Anterior cingulate cortex (tissue), 58 donors: Measurements from ENCODE around the gene EPB41L4A.

Experiments
- DNase-seq, 58 donors: peaks; one replicate each; lab custom pipeline; 2025; lab: John Stamatoyannopoulos, UW

EPB41L4A gene

GRCh38 chr5:112179290-112179689 is 239.8 kb downstream of the EPB41L4A start:
- DNase-seq, result no peak

DNA sequence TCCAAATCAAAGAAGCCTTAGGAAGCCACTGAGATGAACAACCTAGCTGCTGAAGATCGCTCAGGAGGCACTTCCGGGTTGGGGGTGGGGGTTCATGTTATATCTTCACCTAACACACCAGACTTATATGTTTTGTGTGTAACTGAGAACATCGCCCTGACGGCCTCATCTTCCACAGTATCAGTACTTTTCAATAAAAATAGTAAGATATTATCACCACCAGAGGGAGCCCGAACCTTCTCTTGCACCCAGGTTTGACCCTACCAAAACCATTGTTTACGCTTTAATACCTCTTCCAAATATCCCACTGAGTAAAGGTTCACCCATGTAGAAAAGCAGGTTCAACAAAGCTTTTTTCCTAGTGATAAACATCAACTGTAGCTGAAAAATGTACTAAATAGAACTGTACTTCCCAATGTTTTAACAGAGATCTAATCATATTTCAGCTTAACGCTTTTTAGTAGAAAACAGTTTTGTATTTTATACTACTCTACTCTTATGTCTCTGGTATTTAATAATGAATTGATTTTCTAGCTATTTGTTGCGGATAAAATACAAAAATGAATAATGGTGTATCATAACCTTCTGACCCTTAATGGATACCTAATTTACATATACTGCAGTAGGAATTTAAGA is 244.0 kb downstream of the EPB41L4A start:
- DNase-seq, result peak in 6 of 58 donors; percentile 3 to 37 (median 18)

DNA sequence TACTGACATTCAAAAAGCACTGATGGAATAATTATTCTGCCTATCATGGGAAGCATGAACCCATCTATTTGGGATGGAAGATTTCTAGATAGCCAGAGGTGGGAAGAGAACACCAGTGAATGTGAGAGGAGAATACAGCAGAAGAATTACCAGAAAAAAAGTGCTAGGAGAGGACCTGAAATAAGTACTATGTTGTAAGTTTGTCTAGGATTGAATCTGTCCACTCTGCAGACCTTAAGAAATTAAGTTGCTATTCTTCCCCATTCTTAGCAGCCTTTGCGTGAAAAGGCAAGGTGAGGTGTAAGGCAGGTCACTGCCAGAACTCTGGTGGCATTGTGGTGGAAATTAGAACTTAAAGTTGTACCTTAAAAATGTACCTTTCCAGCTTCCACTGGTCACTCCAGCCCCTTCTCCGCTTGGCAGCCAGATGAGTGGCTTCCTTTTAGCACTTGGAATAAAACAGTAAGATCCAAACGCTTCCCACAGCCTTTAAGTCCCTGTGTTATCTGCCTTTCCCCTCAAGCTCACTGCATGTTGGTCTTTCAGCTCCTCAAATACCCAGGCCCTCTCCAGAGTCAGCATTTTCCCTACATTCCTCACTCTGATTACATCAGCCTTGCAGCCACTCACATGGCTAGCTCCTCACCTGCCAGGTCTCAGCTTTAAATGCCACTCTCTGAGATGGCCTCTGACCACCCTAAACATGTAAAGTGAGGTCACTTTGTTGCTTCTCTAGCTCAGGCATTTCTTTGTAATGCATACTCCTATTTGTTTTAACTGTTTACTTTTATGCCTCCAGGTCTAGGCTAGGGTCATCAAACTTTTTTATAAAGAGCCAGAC is 253.0 kb downstream of the EPB41L4A start:
- DNase-seq, result no peak

DNA sequence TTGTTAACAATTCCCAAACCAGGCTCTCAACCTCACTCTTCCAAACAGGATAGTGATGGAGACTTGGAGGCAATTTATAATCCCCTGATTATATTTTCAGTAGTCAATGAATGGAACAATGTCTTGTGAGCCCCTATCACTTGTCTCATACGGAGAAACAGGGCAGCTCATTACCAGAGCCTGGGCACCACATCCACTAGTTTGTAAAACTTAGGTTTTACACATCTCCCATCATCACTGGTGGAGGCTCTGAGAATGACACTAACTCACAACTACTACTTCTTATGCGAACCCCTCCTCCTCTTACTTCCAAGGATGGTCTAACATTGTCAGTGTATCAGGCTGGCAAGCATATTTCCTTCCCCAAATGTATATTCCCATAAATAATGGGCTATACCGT is 253.7 kb downstream of the EPB41L4A start:
- DNase-seq, result no peak

DNA sequence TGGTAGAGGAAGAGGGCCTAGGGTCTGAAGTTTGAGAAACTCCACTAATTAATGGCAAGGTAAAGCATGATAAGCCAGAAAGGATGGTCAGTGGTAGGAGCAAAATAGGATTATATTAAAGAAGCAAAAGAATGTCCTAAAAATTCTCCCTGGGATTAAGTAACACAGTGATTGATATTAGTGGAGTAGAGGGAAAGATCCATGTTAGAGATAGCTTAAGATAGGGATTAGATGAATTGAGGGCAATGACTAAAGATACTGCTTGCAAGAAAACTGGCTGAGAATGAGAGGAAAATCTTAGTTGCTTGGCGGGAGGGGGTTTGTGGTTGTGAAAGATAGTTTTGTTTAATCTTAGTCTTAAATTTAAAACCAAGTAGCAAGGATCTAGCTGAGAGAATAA is 255.6 kb downstream of the EPB41L4A start:
- no peak for DNase-seq

DNA sequence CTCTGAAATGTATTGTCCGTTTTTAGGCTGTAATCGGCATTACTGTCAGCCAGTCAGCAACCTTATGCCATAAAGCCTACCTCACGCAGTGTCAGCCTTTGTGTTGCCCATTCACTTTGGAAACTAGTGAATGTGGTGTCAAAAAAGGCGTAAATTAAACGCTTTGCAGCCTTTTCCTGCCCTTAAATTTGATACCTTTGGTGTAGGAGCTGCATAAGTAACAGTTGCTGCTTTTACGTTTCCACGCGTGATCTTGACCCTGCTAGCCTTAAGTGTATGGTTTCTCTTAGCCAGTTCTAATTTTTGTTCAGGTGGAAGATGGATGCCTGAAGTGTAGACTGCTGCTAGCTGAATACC is 257.7 kb downstream of the EPB41L4A start:
- no peak for DNase-seq

GRCh38 chr5:112160652-112161391 is 258.3 kb downstream of the EPB41L4A start:
- DNase-seq, result peak; percentile 36 to 94 (median 86)

- no peak for DNase-seq
Measured at GRCh38 chr5:112159435-112159834, 259.6 kb downstream of the EPB41L4A start.

GRCh38 chr5:112156211-112156610 is 262.9 kb downstream of the EPB41L4A start:
- no peak for DNase-seq

GRCh38 chr5:112154940-112155686 is 264.0 kb downstream of the EPB41L4A start:
- DNase-seq, result no peak

DNA sequence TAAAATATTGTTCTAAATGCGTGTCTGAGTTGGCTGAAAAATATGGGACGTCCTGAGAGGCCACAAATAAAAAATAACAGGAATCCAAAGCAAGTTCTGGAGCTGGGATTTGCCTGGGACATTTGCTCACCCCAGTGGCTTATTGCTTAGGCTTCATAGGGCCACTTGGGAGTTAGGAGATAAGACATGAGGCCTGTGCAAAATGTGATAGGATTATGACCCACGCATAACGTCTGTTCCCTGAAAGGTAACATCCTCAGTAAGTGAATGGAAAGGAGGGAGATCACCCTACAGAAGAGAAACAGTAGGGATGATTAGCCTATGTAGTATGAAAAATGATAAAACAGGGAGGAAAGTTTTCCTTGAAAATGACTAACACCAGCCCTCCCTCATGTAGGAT is 269.4 kb downstream of the EPB41L4A start:
- DNase-seq, result no peak

DNA sequence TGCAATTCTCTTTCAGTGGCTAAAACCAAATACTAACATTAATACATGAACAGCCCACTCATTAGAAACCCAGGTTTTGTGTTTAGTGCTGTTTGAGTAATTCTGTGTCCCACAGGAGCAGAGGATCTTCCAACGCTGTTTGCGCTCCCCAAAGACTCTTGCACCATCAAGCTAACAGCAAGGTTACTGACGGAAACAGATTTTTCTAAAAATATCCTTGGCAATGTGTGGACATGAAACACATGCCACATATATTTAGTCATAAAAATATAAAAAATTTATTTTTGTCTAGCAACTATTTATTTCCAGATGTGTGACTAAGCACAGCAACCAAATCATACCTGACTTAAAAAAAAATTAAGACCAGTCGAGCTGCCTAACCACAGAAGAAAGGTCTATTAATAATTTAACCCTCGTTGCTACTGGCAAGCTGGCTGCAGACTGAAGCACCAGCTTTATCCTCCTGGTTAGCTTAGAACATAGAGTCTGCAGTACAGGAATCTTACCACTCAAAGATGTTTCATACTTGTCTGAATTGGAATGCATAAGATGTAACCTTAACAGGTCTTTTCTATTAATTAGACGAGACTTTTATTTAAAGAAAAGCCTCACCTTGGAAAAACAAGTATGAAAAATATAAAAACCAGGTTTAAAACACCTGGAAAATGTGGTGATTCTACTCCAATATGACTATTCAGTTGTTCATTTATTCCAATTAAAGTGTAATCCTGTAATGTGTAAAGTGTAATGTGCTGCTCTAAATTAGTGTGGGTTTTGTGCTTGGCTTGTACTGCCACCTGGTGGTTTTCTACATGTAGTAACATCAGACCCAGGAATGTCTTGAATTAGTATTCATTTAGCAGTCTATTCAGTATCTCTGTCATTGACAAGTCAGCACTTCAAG is 272.5 kb downstream of the EPB41L4A start:
- DNase-seq, result peak in 39 of 58 donors; percentile 1 to 68 (median 21)

DNA sequence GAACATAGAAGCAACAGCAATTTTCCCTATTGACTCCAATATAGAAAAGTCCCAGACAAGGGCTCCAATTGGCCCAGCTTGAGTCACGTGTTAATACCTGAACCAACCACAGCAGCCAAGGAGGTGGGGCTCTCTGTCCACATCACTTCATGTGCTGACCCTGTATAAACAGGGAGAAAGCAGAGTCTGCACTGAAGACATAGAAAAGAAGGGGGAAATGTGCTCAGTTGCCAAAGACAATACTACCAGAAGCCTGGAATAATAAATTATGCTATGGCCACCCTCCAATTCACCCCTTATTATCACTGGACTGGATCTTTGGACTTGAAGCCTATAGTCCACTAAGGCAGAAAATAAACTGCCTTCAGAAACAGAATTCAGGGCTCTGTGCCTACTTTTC is 275.4 kb downstream of the EPB41L4A start:
- DNase-seq, result no peak

GRCh38 chr5:112142769-112143270 is 276.3 kb downstream of the EPB41L4A start:
- DNase-seq, result no peak

GRCh38 chr5:112141582-112141981 is 277.5 kb downstream of the EPB41L4A start:
- DNase-seq, result no peak

DNA sequence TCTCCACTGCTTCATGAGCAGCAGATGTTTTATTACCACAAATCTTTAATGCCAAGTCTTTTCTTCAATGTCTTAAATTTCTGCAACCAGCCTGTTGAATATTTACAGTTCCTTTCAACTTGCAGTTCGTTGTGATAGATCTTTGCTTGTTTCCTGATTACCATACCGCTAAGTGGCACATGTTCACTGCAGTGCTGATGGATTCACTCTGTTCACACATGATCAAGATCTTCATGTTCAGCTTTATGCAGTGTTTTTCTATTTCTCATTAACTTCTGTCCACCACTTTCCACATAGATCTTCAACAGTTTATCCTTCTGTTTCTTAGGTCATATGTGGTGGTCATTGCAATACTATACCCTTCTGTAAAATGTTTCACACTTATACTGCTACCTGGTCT is 280.6 kb downstream of the EPB41L4A start:
- no peak for DNase-seq

- DNase-seq, result no peak
Measured at GRCh38 chr5:112136773-112137172, 282.3 kb downstream of the EPB41L4A start.

DNA sequence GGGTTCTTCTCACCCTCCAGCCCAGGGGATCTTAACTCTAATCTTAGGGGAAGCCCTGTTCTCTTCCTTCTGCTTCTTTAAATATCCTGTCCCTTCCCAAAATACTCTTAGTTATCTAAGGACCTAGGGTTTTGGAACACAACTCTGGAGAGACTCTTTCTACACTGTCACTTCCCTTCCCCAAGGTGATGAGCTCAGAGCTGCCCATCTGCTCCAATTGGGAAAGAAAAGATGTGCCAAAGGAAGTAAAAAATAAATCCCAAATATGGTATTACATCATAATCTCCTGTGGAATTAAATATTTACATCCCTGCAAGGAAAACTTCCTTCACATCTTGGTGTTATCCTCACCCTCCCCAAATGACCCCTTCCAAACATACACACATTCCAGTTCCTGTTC is 291.2 kb downstream of the EPB41L4A start:
- peak in 1 of 58 donors; percentile 11 for DNase-seq

- no peak for DNase-seq
Measured at GRCh38 chr5:112126982-112127381, 292.1 kb downstream of the EPB41L4A start.
